ENCODE results near the gene LCLAT1. TPM values are rescaled to one million over a fixed set of nuclear protein-coding genes. Genes with fewer than 3 reads are reported as not detected.

Gene LCLAT1
- polyA plus RNA-seq, 1 of the 3 experiments (the other 2 are of a cell fraction) = 6.9 TPM

GRCh38 chr2:30500699-30501098, 53.7 kb downstream of the LCLAT1 start (continued):
- no peak for TF ChIP-seq EP300 (IDR thresholded peaks at IDR 0.05; ENCODE audit: borderline replicate concordance in 1 of 2, low read depth in 1 of 2, low read length in 1 of 2)
- no peak for TF ChIP-seq MEF2A (IDR thresholded peaks at IDR 0.05; ENCODE audit: borderline replicate concordance, low read depth)
- no peak for TF ChIP-seq POLR2AphosphoS5 (IDR thresholded peaks at IDR 0.05; ENCODE audit: low read depth, low read length)
- no peak for TF ChIP-seq MXI1 (IDR thresholded peaks at IDR 0.05; ENCODE audit: low read depth, low read length)

DNA sequence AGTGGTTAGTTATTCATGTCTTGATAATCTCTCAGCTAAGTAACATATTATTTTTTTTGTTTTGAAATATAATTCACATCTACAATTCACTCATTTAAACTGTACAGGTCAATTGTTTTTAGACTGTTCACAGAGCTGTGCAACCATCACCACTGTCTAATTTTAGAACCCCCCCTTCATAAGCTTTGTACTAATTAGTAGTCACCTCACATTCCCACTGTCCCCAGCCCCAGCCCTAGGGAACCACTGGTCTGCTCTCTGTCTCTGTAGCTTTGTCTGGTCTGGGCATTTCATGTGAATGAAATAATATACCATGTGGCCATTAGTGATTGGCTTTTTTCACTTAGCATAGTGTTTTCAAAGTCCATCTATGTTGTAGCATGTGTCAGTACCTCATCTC, 55.3 kb downstream of the LCLAT1 start:
- Histone ChIP-seq H3K4me1 (ENCODE audit: control insufficient read depth in 1 of 2, insufficient read depth in 2 of 2, low read depth in 1 of 2, low read length in 1 of 2) (peaks cover 0 to 6% of the 10 kb centered on the region in 2 experiments; a peak in 2 of 4 replicates), H3F3A (replicated peaks; ENCODE audit: insufficient read depth) (no peaks in the 10 kb centered on the region), H3K9me3 (peaks cover 17% of the 10 kb centered on the region), H3K27me3 (ENCODE audit: insufficient read depth) (no peaks in the 10 kb centered on the region), H3K4me3 (ENCODE audit: low read depth in 2 of 2, low read length in 1 of 2) (no peak overlapping the region), H2AFZ (ENCODE audit: low read depth) (no peak overlapping the region), H3K36me3 (replicated peaks in 1 of 2; ENCODE audit: control insufficient read depth in 1 of 2, insufficient read depth in 2 of 2, low read length in 1 of 2) (peaks cover 0 to 15% of the 10 kb centered on the region in 2 experiments), H3K4me2 (no peak overlapping the region), H3K9me2 (no peaks in the 10 kb centered on the region), H3K79me2 (ENCODE audit: insufficient read depth) (peaks cover 4% of the 10 kb centered on the region), H3K9ac (no peak overlapping the region), H3K27ac (ENCODE audit: low read depth in 2 of 2, low read length in 1 of 2) (no peak overlapping the region), H4K20me1 (ENCODE audit: insufficient read depth) (no peaks in the 10 kb centered on the region)
- CTCF ChIA-PET = interaction anchor here (0.6 kb wide), 2 partner anchors 10 to 13 kb away, joined by 3 read pairs; no protein-coding TSS in a partner anchor
- TF ChIP-seq, protein P1, sequence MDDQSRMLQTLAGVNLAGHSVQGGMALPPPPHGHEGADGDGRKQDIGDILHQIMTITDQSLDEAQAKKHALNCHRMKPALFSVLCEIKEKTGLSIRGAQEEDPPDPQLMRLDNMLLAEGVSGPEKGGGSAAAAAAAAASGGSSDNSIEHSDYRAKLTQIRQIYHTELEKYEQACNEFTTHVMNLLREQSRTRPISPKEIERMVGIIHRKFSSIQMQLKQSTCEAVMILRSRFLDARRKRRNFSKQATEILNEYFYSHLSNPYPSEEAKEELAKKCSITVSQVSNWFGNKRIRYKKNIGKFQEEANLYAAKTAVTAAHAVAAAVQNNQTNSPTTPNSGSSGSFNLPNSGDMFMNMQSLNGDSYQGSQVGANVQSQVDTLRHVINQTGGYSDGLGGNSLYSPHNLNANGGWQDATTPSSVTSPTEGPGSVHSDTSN (IDR thresholded peaks at IDR 0.05) = no peak
- TF ChIP-seq, protein P2, sequence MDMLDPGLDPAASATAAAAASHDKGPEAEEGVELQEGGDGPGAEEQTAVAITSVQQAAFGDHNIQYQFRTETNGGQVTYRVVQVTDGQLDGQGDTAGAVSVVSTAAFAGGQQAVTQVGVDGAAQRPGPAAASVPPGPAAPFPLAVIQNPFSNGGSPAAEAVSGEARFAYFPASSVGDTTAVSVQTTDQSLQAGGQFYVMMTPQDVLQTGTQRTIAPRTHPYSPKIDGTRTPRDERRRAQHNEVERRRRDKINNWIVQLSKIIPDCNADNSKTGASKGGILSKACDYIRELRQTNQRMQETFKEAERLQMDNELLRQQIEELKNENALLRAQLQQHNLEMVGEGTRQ (IDR thresholded peaks at IDR 0.05; ENCODE audit: borderline replicate concordance, low read depth, low read length) = no peak
- no peak for TF ChIP-seq RAD21 (IDR thresholded peaks at IDR 0.05; ENCODE audit: low read length)
- TF ChIP-seq NRF1 (IDR thresholded peaks at IDR 0.05; ENCODE audit: low read depth, low read length) = no peak
- no peak for TF ChIP-seq RXRA (IDR thresholded peaks at IDR 0.05; ENCODE audit: borderline replicate concordance, low read depth)
- TF ChIP-seq MAX (IDR thresholded peaks at IDR 0.05; ENCODE audit: low read depth) = no peak
- no peak for TF ChIP-seq POLR2AphosphoS5 (IDR thresholded peaks at IDR 0.05; ENCODE audit: low read depth, low read length)
- TF ChIP-seq GABPA (IDR thresholded peaks at IDR 0.05; ENCODE audit: low read depth) = no peak
- no peak for TF ChIP-seq SIN3A (IDR thresholded peaks at IDR 0.05; ENCODE audit: borderline replicate concordance, low read depth, low read length)
- TF ChIP-seq ELF1 (IDR thresholded peaks at IDR 0.05) = no peak
- no peak for TF ChIP-seq EZH2phosphoT487 (IDR thresholded peaks at IDR 0.05; ENCODE audit: borderline replicate concordance, low read depth)
- TF ChIP-seq FOXM1 (IDR thresholded peaks at IDR 0.05; ENCODE audit: low read depth) = no peak
- no peak for TF ChIP-seq FOSL2 (IDR thresholded peaks at IDR 0.05; ENCODE audit: borderline replicate concordance, low read depth)
- TF ChIP-seq, protein P3, sequence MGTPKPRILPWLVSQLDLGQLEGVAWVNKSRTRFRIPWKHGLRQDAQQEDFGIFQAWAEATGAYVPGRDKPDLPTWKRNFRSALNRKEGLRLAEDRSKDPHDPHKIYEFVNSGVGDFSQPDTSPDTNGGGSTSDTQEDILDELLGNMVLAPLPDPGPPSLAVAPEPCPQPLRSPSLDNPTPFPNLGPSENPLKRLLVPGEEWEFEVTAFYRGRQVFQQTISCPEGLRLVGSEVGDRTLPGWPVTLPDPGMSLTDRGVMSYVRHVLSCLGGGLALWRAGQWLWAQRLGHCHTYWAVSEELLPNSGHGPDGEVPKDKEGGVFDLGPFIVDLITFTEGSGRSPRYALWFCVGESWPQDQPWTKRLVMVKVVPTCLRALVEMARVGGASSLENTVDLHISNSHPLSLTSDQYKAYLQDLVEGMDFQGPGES (IDR thresholded peaks at IDR 0.05; ENCODE audit: low read depth, low read length) = no peak
- TF ChIP-seq SMC3 (IDR thresholded peaks at IDR 0.05; ENCODE audit: low read depth, low read length) = no peak
- TF ChIP-seq, protein P4, sequence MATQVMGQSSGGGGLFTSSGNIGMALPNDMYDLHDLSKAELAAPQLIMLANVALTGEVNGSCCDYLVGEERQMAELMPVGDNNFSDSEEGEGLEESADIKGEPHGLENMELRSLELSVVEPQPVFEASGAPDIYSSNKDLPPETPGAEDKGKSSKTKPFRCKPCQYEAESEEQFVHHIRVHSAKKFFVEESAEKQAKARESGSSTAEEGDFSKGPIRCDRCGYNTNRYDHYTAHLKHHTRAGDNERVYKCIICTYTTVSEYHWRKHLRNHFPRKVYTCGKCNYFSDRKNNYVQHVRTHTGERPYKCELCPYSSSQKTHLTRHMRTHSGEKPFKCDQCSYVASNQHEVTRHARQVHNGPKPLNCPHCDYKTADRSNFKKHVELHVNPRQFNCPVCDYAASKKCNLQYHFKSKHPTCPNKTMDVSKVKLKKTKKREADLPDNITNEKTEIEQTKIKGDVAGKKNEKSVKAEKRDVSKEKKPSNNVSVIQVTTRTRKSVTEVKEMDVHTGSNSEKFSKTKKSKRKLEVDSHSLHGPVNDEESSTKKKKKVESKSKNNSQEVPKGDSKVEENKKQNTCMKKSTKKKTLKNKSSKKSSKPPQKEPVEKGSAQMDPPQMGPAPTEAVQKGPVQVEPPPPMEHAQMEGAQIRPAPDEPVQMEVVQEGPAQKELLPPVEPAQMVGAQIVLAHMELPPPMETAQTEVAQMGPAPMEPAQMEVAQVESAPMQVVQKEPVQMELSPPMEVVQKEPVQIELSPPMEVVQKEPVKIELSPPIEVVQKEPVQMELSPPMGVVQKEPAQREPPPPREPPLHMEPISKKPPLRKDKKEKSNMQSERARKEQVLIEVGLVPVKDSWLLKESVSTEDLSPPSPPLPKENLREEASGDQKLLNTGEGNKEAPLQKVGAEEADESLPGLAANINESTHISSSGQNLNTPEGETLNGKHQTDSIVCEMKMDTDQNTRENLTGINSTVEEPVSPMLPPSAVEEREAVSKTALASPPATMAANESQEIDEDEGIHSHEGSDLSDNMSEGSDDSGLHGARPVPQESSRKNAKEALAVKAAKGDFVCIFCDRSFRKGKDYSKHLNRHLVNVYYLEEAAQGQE (IDR thresholded peaks at IDR 0.05; ENCODE audit: low read depth, low read length) = no peak
- no peak for TF ChIP-seq FOXJ3 (CRISPR knock-in tag; IDR thresholded peaks at IDR 0.05)
- TF ChIP-seq, protein P5, sequence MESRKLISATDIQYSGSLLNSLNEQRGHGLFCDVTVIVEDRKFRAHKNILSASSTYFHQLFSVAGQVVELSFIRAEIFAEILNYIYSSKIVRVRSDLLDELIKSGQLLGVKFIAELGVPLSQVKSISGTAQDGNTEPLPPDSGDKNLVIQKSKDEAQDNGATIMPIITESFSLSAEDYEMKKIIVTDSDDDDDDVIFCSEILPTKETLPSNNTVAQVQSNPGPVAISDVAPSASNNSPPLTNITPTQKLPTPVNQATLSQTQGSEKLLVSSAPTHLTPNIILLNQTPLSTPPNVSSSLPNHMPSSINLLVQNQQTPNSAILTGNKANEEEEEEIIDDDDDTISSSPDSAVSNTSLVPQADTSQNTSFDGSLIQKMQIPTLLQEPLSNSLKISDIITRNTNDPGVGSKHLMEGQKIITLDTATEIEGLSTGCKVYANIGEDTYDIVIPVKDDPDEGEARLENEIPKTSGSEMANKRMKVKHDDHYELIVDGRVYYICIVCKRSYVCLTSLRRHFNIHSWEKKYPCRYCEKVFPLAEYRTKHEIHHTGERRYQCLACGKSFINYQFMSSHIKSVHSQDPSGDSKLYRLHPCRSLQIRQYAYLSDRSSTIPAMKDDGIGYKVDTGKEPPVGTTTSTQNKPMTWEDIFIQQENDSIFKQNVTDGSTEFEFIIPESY (IDR thresholded peaks at IDR 0.05; ENCODE audit: borderline replicate concordance, low read depth) = no peak
- POLR2A ChIA-PET = no interaction called here
- DNase-seq = no peak
